MM.1S (cell line): Measurements from ENCODE around the gene FASLG.
"Not testable (repeated sequence)": the region's sequence is repeated elsewhere in the genome, so short reads cannot be mapped to it uniquely, and the experiment has no call there.

Experiments used
- DNase-seq: peaks from one replicate; pipeline ENCODE4 v3.0.0-alpha.2; 2015
- H2AFZ ChIP-seq: fragments of 300-600 bp; sonication (generic); 2 replicates; pipeline ENCODE4 v1.6.0; 2016; ENCODE audit warnings: antibody characterized with exemption, low read length
- H3F3A ChIP-seq: fragments of 300-600 bp; sonication (generic); 2 replicates; pipeline ENCODE4 v1.6.1; 2016; ENCODE audit warnings: mild to moderate bottlenecking, antibody characterized with exemption, low read length, moderate library complexity, mixed read lengths; ENCODE audit not compliant: insufficient read depth
- H3K27ac ChIP-seq: fragments of 300-600 bp; sonication (generic); 2 replicates; pipeline ENCODE4 v1.5.1; 2016; ENCODE audit warnings: mild to moderate bottlenecking, low read length
- H3K27me3 ChIP-seq: fragments of 300-600 bp; sonication (generic); replicated peaks from 2 replicates; pipeline ENCODE4 v1.6.0; 2016; ENCODE audit warnings: low read length; ENCODE audit not compliant: insufficient read depth
- H3K36me3 ChIP-seq: fragments of 300-600 bp; sonication (generic); replicated peaks from 2 replicates; pipeline ENCODE4 v1.6.1; 2016; ENCODE audit warnings: mild to moderate bottlenecking, low read length, mixed read lengths; ENCODE audit not compliant: insufficient read depth
- H3K4me1 ChIP-seq: fragments of 300-600 bp; sonication (generic); 2 replicates; pipeline ENCODE4 v1.6.1; 2016; ENCODE audit warnings: low read length, mixed read lengths
- H3K4me2 ChIP-seq: fragments of 300-600 bp; sonication (generic); 2 replicates; pipeline ENCODE4 v1.6.0; 2016; ENCODE audit warnings: low read depth, low read length
- H3K4me3 ChIP-seq: fragments of 300-600 bp; sonication (generic); 2 replicates; pipeline ENCODE4 v1.5.1; 2016; ENCODE audit warnings: low read length, mixed read lengths
- H3K79me2 ChIP-seq: fragments of 300-600 bp; sonication (generic); 2 replicates; pipeline ENCODE4 v1.6.1; 2016; ENCODE audit warnings: mixed run types, low read length, mixed read lengths
- H3K9ac ChIP-seq: fragments of 300-600 bp; sonication (generic); 2 replicates; pipeline ENCODE4 v1.6.1; 2016; ENCODE audit warnings: low read length, mixed read lengths
- H3K9me2 ChIP-seq: fragments of 300-600 bp; sonication (generic); replicated peaks from 2 replicates; pipeline ENCODE4 v1.6.1; 2016; ENCODE audit warnings: mild to moderate bottlenecking, low read length, mixed read lengths; ENCODE audit not compliant: insufficient read depth
- H3K9me3 ChIP-seq: fragments of 300-600 bp; sonication (generic); replicated peaks from 2 replicates; pipeline ENCODE4 v1.6.1; 2016; ENCODE audit warnings: mild to moderate bottlenecking, low read length, mixed read lengths; ENCODE audit not compliant: insufficient read depth
- H4K20me1 ChIP-seq: fragments of 300-600 bp; sonication (generic); 2 replicates; pipeline ENCODE4 v1.6.1; 2016; ENCODE audit warnings: mild to moderate bottlenecking, low read length, moderate library complexity, mixed read lengths; ENCODE audit not compliant: insufficient read depth
- CTCF ChIP-seq: fragments of 300-600 bp; sonication (generic); IDR thresholded peaks from 2 replicates; pipeline ENCODE4 v1.5.1; 2016; ENCODE audit warnings: antibody characterized with exemption, low read length, mixed read lengths
- EZH2 ChIP-seq: fragments of 300-600 bp; sonication (generic); optimal IDR thresholded peaks from 2 replicates; pipeline ENCODE3; 2017; ENCODE audit warnings: low read depth, mild to moderate bottlenecking, antibody characterized with exemption, low read length, mixed read lengths
- EZH2phosphoT487 ChIP-seq: fragments of 300-600 bp; sonication (generic); IDR thresholded peaks from 2 replicates; pipeline ENCODE4 v1.6.1; 2018; ENCODE audit warnings: antibody characterized with exemption, low read length

The FASLG gene

GRCh38 chr1:172682812-172683211, 23.9 kb downstream of the FASLG start:
- H3K27me3 ChIP-seq: no peaks in the 10 kb centered on the region
- H3K4me3 ChIP-seq: no peak overlapping the region
- peaks cover 8% of the 10 kb centered on the region for H3K4me1 ChIP-seq
- no peak overlapping the region for H3K27ac ChIP-seq
- TF ChIP-seq EZH2phosphoT487 (no peak), EZH2 (no peak), CTCF (no peak)
- H3K36me3 ChIP-seq: no peaks in the 10 kb centered on the region
- H3K79me2 ChIP-seq: no peaks in the 10 kb centered on the region
- H3K4me2 ChIP-seq: no peak overlapping the region
- no peak overlapping the region for H3K9ac ChIP-seq
- no peak for DNase-seq
- H2AFZ ChIP-seq: no peak overlapping the region
- H4K20me1 ChIP-seq: no peaks in the 10 kb centered on the region
- no peaks in the 10 kb centered on the region for H3K9me2 ChIP-seq
- H3K9me3 ChIP-seq: no peaks in the 10 kb centered on the region
- no peaks in the 10 kb centered on the region for H3F3A ChIP-seq

- Histone ChIP-seq H3K9me3 (no peaks in the 10 kb centered on the region), H3K4me1 (no peaks in the 10 kb centered on the region), H3K4me3 (no peak overlapping the region), H3K4me2 (no peak overlapping the region), H3K9ac (no peak overlapping the region), H3K79me2 (no peaks in the 10 kb centered on the region), H4K20me1 (no peaks in the 10 kb centered on the region), H3K27me3 (no peaks in the 10 kb centered on the region), H2AFZ (no peak overlapping the region), H3F3A (no peaks in the 10 kb centered on the region), H3K27ac (no peak overlapping the region), H3K36me3 (no peaks in the 10 kb centered on the region), H3K9me2 (no peaks in the 10 kb centered on the region)
- DNase-seq: no peak
- TF ChIP-seq EZH2phosphoT487 (no peak), CTCF (no peak), EZH2 (no peak)
These were observed 27.2 kb downstream of the FASLG start for GRCh38 chr1:172686143-172686542.

GRCh38 chr1:172688428-172689085, 29.7 kb downstream of the FASLG start:
- not testable (repeated sequence) for H3K27ac ChIP-seq, DNase-seq, H3K27me3 ChIP-seq, H3K9ac ChIP-seq, H3K9me3 ChIP-seq, H2AFZ ChIP-seq, H3K4me3 ChIP-seq, H3K4me2 ChIP-seq, H3K79me2 ChIP-seq, H4K20me1 ChIP-seq, H3K4me1 ChIP-seq, H3K9me2 ChIP-seq, H3F3A ChIP-seq, H3K36me3 ChIP-seq

- not testable (repeated sequence) for H3F3A ChIP-seq, H3K4me3 ChIP-seq, H3K4me1 ChIP-seq, H3K9ac ChIP-seq, H3K9me3 ChIP-seq, H2AFZ ChIP-seq, DNase-seq, H3K4me2 ChIP-seq, H3K27me3 ChIP-seq, H3K79me2 ChIP-seq, H3K9me2 ChIP-seq, H4K20me1 ChIP-seq, H3K36me3 ChIP-seq, H3K27ac ChIP-seq
These were observed 32.0 kb downstream of the FASLG start for GRCh38 chr1:172690925-172691324.
